ENCODE data around the gene ZNF296. TPM values are rescaled to one million over a fixed set of nuclear protein-coding genes. Genes with fewer than 3 reads are reported as not detected.
"Not testable (repeated sequence)": the region's sequence is repeated elsewhere in the genome, so short reads cannot be mapped to it uniquely, and the experiment has no call there.

The ZNF296 gene
- total RNA-seq, 4 donors from 2014 or later: 0.27 TPM; not detected in 3

DNA sequence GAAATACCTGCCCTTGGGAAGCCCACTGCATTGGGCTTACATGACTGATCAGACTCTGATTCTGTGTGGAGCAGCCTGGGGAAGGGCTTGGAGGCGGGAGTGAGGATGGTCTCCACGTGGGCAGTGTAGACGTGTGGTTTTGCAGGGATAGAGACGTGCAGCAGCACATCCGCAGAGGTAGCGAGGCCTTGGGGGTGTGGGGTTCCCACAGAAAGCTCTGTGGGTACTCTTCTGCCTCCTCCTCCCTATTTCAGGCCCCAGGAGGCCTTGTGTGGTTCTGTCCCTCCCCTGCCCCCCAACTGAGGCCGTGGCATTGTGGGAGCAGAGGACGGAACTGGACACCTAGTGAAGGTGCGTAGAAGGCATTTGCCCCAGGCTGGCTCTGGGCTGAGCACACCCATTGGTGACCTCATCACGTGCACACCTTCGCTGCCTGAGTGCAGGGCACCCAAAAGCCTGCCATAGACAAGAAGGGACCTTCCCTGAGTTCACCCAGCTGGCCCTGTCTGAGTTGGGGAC lies 45.6 kb upstream of the ZNF296 start:
- Histone ChIP-seq H3K36me3 (no peaks in the 10 kb centered on the region), H3K27ac (no peak overlapping the region), H3K9me3 (no peaks in the 10 kb centered on the region), H3K4me1 (no peaks in the 10 kb centered on the region), H3K27me3 (no peaks in the 10 kb centered on the region), H3K4me3 (no peak overlapping the region)
- TF ChIP-seq, protein P1, sequence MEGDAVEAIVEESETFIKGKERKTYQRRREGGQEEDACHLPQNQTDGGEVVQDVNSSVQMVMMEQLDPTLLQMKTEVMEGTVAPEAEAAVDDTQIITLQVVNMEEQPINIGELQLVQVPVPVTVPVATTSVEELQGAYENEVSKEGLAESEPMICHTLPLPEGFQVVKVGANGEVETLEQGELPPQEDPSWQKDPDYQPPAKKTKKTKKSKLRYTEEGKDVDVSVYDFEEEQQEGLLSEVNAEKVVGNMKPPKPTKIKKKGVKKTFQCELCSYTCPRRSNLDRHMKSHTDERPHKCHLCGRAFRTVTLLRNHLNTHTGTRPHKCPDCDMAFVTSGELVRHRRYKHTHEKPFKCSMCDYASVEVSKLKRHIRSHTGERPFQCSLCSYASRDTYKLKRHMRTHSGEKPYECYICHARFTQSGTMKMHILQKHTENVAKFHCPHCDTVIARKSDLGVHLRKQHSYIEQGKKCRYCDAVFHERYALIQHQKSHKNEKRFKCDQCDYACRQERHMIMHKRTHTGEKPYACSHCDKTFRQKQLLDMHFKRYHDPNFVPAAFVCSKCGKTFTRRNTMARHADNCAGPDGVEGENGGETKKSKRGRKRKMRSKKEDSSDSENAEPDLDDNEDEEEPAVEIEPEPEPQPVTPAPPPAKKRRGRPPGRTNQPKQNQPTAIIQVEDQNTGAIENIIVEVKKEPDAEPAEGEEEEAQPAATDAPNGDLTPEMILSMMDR (IDR thresholded peaks at IDR 0.05): no peak
- TF ChIP-seq POLR2A (IDR thresholded peaks at IDR 0.05): no peak
- DNase-seq: no peak
- intact Hi-C loops (cut with DNase I; ENCODE audit: low total_unique reads): no loop called here

GRCh38 chr19:45119582-45119981 lies 43.3 kb upstream of the ZNF296 start:
- Histone ChIP-seq H3K27ac (no peak overlapping the region), H3K9me3 (no peaks in the 10 kb centered on the region), H3K36me3 (no peaks in the 10 kb centered on the region), H3K4me1 (no peaks in the 10 kb centered on the region), H3K4me3 (no peak overlapping the region), H3K27me3 (no peaks in the 10 kb centered on the region)
- TF ChIP-seq POLR2A (IDR thresholded peaks at IDR 0.05): no peak
- TF ChIP-seq, protein P1 (IDR thresholded peaks at IDR 0.05): no peak
- intact Hi-C loops (cut with DNase I; ENCODE audit: low total_unique reads): no loop called here
- DNase-seq: no peak

DNA sequence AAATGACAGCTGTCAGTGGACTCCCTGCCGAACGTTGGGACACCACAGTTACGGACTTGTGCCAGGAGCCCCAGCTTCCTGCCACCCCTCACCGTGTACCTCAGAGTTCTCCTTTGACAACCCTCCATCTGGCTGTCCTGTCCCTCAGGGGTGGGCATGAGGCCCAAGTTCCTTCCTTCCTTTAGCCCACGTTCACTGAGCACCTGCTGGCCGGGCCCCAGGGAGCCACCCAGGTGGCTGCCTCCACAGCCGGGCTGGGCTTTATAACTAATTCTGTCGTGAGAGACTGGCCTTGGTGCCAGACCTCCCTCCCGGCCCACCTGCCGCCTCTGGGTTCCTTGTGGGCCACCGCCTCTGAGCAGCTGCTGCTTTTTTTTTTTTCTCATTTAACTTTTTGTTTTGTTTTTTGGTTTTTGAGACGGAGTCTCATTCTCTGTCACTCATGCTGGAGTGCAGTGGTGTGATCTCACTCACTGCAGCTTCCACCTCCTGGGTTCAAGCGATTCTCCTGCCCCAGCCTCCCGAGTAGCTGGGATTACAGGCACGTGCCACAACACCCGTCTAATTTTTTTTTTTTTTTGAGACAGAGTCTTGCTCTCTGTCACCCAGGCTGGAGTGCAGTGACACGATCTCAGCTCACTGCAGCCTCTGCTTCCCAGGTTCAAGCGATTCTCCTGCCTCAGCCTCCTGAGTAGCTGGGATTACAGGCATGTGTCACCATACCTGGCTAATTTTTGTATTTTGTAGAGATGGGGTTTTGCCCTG lies 42.5 kb upstream of the ZNF296 start:
- H3K36me3 ChIP-seq; H3K9me3 ChIP-seq; DNase-seq; intact Hi-C loops (cut with DNase I; ENCODE audit: low total_unique reads); H3K27ac ChIP-seq; H3K4me1 ChIP-seq; H3K27me3 ChIP-seq; H3K4me3 ChIP-seq: not testable (repeated sequence)

DNA sequence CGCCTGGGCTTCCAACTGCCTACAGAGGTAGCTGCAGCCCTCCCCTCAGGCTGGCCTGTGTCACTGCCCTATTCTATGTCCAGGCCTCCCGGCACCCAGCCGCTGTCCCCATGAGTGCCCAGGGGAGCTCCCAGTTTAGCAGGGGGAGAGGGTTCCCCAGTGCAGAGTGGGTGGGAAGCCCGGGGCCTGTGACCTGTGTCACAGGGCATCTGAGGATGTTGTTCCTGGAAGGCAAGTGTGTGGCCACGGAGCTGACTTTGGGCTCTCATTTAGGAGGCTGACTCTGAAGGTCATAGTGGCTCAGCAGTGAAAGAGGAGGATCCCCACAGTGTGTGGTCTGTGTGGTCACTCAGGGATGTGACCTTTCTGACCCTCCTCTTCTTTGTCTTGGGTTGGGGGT lies 41.8 kb upstream of the ZNF296 start:
- no peak overlapping the region for H3K27ac ChIP-seq
- no peaks in the 10 kb centered on the region for H3K4me1 ChIP-seq
- no peak overlapping the region for H3K4me3 ChIP-seq
- H3K36me3 ChIP-seq: no peaks in the 10 kb centered on the region
- no peak for TF ChIP-seq POLR2A (IDR thresholded peaks at IDR 0.05)
- TF ChIP-seq, protein P1 (IDR thresholded peaks at IDR 0.05): no peak
- intact Hi-C loops (cut with DNase I; ENCODE audit: low total_unique reads): no loop called here
- no peaks in the 10 kb centered on the region for H3K9me3 ChIP-seq
- no peaks in the 10 kb centered on the region for H3K27me3 ChIP-seq
- DNase-seq: no peak

- Histone ChIP-seq H3K4me1 (no peaks in the 10 kb centered on the region), H3K36me3 (no peaks in the 10 kb centered on the region), H3K4me3 (no peak overlapping the region), H3K27me3 (no peaks in the 10 kb centered on the region), H3K27ac (no peak overlapping the region), H3K9me3 (no peaks in the 10 kb centered on the region)
- TF ChIP-seq POLR2A (IDR thresholded peaks at IDR 0.05): no peak
- TF ChIP-seq, protein P1 (IDR thresholded peaks at IDR 0.05): no peak
- intact Hi-C loops (cut with DNase I; ENCODE audit: low total_unique reads): no loop called here
- no peak for DNase-seq
Observed at GRCh38 chr19:45117671-45118070, 41.4 kb upstream of the ZNF296 start.
